CD4-positive, alpha-beta T cell (primary cell): ENCODE measurements around the gene FAM53B. TPM values are rescaled to one million over a fixed set of nuclear protein-coding genes. Genes with fewer than 3 reads are reported as not detected.

Experiments
- ATAC-seq: fragments of 200-7000 bp; cut with Tn5 transposase; one replicate; pipeline ENCODE4 v1.10.0; 2022; ENCODE audit warnings: mild to moderate bottlenecking; ENCODE audit not compliant: poor library complexity
- CTCF ChIA-PET: fragments of 350-600 bp; sonication (Branson Sonifier 250); formaldehyde crosslinking; loops from one replicate; lab custom pipeline; 2021; ENCODE audit warnings: antibody characterized with exemption, inconsistent platforms; lab: Charles Lee
- POLR2A ChIA-PET: fragments of 350-600 bp; sonication (Branson Sonifier 250); formaldehyde crosslinking; loops from one replicate; lab custom pipeline; 2021; ENCODE audit warnings: antibody characterized with exemption, inconsistent platforms; lab: Charles Lee
- DNase-seq, 14 experiments: peaks; one replicate each; pipeline ENCODE4 v3.0.0-alpha.2; 2013 to 2020; ENCODE audit warnings: mixed read lengths in 2 of 14
- H3K27ac ChIP-seq, 2 donors: one replicate each; pipeline versions ENCODE4 v1.5.1 to v1.7.0; 2013; ENCODE audit warnings: low read length in 2 of 2, low read depth in 1 of 2, mild to moderate bottlenecking in 1 of 2
- H3K27me3 ChIP-seq, 2 experiments: 1 replicate in 1 of 2; 2 replicates in 1 of 2; pipeline versions ENCODE4 v1.6.1 to v1.7.0; 2013; ENCODE audit warnings: low read length in 2 of 2, control low read depth in 1 of 2, mild to moderate bottlenecking in 1 of 2, moderate library complexity in 1 of 2; ENCODE audit not compliant: insufficient read depth in 2 of 2, control insufficient read depth in 1 of 2
- H3K36me3 ChIP-seq: one replicate; pipeline ENCODE4 v1.6.1; 2013; ENCODE audit warnings: low read length, control low read depth; ENCODE audit not compliant: insufficient read depth
- H3K4me1 ChIP-seq: one replicate; pipeline ENCODE4 v1.6.1; 2013; ENCODE audit warnings: low read length, control low read depth; ENCODE audit not compliant: insufficient read depth
- H3K4me3 ChIP-seq: one replicate; pipeline ENCODE4 v1.5.1; 2013; ENCODE audit warnings: mild to moderate bottlenecking, low read length, moderate library complexity
- H3K9me3 ChIP-seq, 2 experiments: 1 replicate in 1 of 2; 2 replicates in 1 of 2; pipeline versions ENCODE4 v1.6.1 to v1.7.0; 2013; ENCODE audit warnings: low read length in 2 of 2, mild to moderate bottlenecking in 2 of 2, control low read depth in 1 of 2, moderate library complexity in 1 of 2; ENCODE audit not compliant: control insufficient read depth in 1 of 2, insufficient read depth in 1 of 2
- H3K27ac Mint-ChIP-seq: one replicate; pipeline ENCODE4 v1.8.0; 2020; ENCODE audit warnings: mixed read lengths
- H3K27me3 Mint-ChIP-seq: one replicate; pipeline ENCODE4 v1.8.0; 2021; ENCODE audit warnings: mixed read lengths
- H3K36me3 Mint-ChIP-seq: one replicate; pipeline ENCODE4 v1.8.0; 2021; ENCODE audit warnings: low read depth, mixed read lengths
- H3K4me1 Mint-ChIP-seq: one replicate; pipeline ENCODE4 v1.8.0; 2021; ENCODE audit warnings: low read depth, mixed read lengths
- H3K4me3 Mint-ChIP-seq: one replicate; pipeline ENCODE4 v1.8.0; 2020; ENCODE audit warnings: mild to moderate bottlenecking, mixed read lengths
- H3K9me3 Mint-ChIP-seq: one replicate; pipeline ENCODE4 v1.8.0; 2020; ENCODE audit warnings: mixed read lengths
- intact Hi-C, 2 experiments: fragments of 100-400 bp; cut with DNase I in 1 of 2; cut with micrococcal nuclease in 1 of 2; formaldehyde crosslinking; loops; one replicate each; pipeline versions ENCODE4 v1.15.1 to v1.9.0; 2023 to 2025; cut with DNase I, micrococcal nuclease
- total RNA-seq, 174 experiments: library from RNA in 2 of 174; stranded (reverse) in 2 of 174; gene quantifications; one replicate each; pipeline ENCODE4 v1.2.3 and lab custom pipeline; 2021 to 2026
- TF ChIP-seq, protein P1 (sequence below): fragments of 200-600 bp; IDR thresholded peaks from one replicate; pipeline ENCODE4 v1.8.0; 2022; ENCODE audit warnings: antibody characterized with exemption, mild to moderate bottlenecking

The FAM53B gene
- total RNA-seq, 2 experiments from 2014 or later = 32.9 to 33.6 TPM

DNA sequence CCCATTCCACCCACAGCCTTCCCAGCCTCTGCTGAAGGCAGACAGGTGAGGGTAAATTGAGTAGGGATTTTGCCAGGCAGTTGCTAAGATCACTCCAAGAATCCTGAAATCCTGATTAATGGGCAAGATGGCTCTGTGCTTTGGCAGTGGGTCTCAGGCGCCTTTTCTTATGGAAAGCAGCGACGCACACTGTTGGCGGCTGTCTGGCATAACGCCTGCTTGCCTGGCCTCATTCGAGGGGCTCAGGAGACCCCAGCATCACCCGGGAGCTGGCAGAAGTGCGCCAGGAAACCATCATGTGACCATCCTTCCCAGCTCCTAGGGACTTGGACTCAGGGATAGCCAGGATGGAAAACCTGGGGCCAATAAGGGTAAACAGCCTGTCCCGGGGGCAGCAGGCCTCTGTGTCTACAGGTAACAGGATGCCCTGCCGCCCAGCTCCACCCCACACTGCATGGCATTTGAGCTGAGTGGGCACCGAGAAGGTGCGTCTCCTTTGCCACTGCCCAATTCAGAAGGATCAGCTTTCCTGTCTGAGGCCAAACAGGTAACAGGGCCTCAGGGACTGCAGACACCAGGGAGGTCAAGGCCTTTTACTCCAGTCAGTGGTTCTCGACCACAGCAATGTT lies 98.6 kb downstream of the FAM53B start:
- Mint-ChIP-seq H3K4me3 (no peak overlapping the region), H3K4me1 (peaks cover 90% of the 10 kb centered on the region), H3K27ac (peak overlapping the region; percentile 89), H3K36me3 (peaks cover 6% of the 10 kb centered on the region), H3K9me3 (no peaks in the 10 kb centered on the region), H3K27me3 (no peaks in the 10 kb centered on the region)
- Histone ChIP-seq H3K27me3 (no peaks in the 10 kb centered on the region), H3K27ac (peak overlapping the region in 1 of 2 donors; percentile 19), H3K9me3 (no peaks in the 10 kb centered on the region), H3K4me1 (peaks cover 100% of the 10 kb centered on the region), H3K4me3 (no peak overlapping the region), H3K36me3 (peaks cover 22% of the 10 kb centered on the region)
- intact Hi-C loops = loop anchor here (5.0 to 10.0 kb wide), 4 partner anchors 42 to 111 kb away; no protein-coding TSS in a partner anchor
- ATAC-seq = no peak
- DNase-seq = no peak
- TF ChIP-seq, protein P1, sequence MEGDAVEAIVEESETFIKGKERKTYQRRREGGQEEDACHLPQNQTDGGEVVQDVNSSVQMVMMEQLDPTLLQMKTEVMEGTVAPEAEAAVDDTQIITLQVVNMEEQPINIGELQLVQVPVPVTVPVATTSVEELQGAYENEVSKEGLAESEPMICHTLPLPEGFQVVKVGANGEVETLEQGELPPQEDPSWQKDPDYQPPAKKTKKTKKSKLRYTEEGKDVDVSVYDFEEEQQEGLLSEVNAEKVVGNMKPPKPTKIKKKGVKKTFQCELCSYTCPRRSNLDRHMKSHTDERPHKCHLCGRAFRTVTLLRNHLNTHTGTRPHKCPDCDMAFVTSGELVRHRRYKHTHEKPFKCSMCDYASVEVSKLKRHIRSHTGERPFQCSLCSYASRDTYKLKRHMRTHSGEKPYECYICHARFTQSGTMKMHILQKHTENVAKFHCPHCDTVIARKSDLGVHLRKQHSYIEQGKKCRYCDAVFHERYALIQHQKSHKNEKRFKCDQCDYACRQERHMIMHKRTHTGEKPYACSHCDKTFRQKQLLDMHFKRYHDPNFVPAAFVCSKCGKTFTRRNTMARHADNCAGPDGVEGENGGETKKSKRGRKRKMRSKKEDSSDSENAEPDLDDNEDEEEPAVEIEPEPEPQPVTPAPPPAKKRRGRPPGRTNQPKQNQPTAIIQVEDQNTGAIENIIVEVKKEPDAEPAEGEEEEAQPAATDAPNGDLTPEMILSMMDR = no peak
- POLR2A ChIA-PET = interaction anchor here (1.0 to 6.8 kb wide), 4 partner anchors 9 to 95 kb away, joined by 3 to 72 read pairs (median 26); no protein-coding TSS in a partner anchor
- CTCF ChIA-PET = interaction anchor here (0.9 kb wide), 1 partner anchor 9 kb away, joined by 3 read pairs; no protein-coding TSS in a partner anchor

- CTCF ChIA-PET = interaction anchor here (1.0 to 1.3 kb wide), 2 partner anchors 10 to 96 kb away, joined by 4 read pairs; no protein-coding TSS in a partner anchor
- no peak for DNase-seq
Observed at GRCh38 chr10:124644771-124645415, 99.3 kb downstream of the FAM53B start.

DNA sequence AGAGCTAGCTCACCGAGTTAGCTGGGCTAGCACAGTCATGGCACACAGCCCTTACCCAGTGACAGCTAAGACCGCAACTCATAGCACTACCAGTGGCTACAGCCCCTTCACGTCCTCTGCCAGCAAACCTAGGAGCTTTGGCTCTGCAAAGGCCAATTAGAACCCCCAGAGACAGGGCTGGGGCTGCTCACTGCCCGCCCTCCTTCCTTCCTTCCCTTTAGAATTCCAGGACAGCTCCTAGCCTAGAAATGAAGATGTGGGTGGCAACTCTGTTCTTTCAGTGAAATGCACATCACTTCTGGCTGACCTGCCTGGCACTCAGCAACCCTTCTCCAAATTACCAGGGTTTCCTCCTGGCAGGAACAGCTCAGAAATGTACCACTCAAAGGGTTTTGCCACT lies 99.9 kb downstream of the FAM53B start:
- ChIA-PET CTCF (interaction anchor here (1.0 to 1.3 kb wide), 2 partner anchors 11 to 97 kb away, joined by 4 read pairs; no protein-coding TSS in a partner anchor), POLR2A (interaction anchor here (1.4 kb wide), 1 partner anchor 75 kb away, joined by 4 read pairs; no protein-coding TSS in a partner anchor)
- TF ChIP-seq, protein P1 = no peak
- no peak for DNase-seq
- H3K27me3 Mint-ChIP-seq = no peaks in the 10 kb centered on the region
- ATAC-seq = no peak
- peaks cover 90% of the 10 kb centered on the region for H3K4me1 Mint-ChIP-seq
- Histone ChIP-seq H3K4me3 (no peak overlapping the region), H3K36me3 (peaks cover 22% of the 10 kb centered on the region), H3K4me1 (peaks cover 100% of the 10 kb centered on the region), H3K27me3 (no peaks in the 10 kb centered on the region), H3K27ac (no peak overlapping the region), H3K9me3 (no peaks in the 10 kb centered on the region)
- intact Hi-C loops = loop anchor here in 1 of 2 experiments (10.0 kb wide), 1 partner anchor 109 kb away; no protein-coding TSS in a partner anchor
- H3K36me3 Mint-ChIP-seq = peaks cover 6% of the 10 kb centered on the region
- H3K27ac Mint-ChIP-seq = peak overlapping the region; percentile 89
- no peak overlapping the region for H3K4me3 Mint-ChIP-seq
- no peaks in the 10 kb centered on the region for H3K9me3 Mint-ChIP-seq

More at GRCh38 chr10:124644771-124645415, 99.3 kb downstream of the FAM53B start:
- Mint-ChIP-seq H3K4me3 (no peak overlapping the region), H3K9me3 (no peaks in the 10 kb centered on the region), H3K27me3 (no peaks in the 10 kb centered on the region), H3K27ac (peak overlapping the region; percentile 89), H3K4me1 (peaks cover 90% of the 10 kb centered on the region), H3K36me3 (peaks cover 6% of the 10 kb centered on the region)
- Histone ChIP-seq H3K27me3 (no peaks in the 10 kb centered on the region), H3K9me3 (no peaks in the 10 kb centered on the region), H3K4me1 (peaks cover 100% of the 10 kb centered on the region), H3K27ac (peak overlapping the region; percentile 5 to 14), H3K4me3 (no peak overlapping the region), H3K36me3 (peaks cover 22% of the 10 kb centered on the region)
- TF ChIP-seq, protein P1 = no peak
- POLR2A ChIA-PET = interaction anchor here (1.4 kb wide), 1 partner anchor 74 kb away, joined by 4 read pairs; no protein-coding TSS in a partner anchor
- intact Hi-C loops = loop anchor here (5.0 to 10.0 kb wide), 4 partner anchors 42 to 110 kb away; no protein-coding TSS in a partner anchor
- no peak for ATAC-seq
